Heart left ventricle (tissue), 13 donors: ENCODE data around the gene PRKN.

Experiments used
- CTCF ChIP-seq, 12 donors: fragments of 200-600 bp; sonication (generic) in 4 of 12; IDR thresholded peaks; one replicate each; pipeline versions ENCODE4 v1.5.0 to v1.8.0; 2018 to 2022; ENCODE audit warnings: antibody characterized with exemption in 12 of 12, mild to moderate bottlenecking in 5 of 12
- POLR2A ChIP-seq, 2 donors: fragments of 450-650 bp; IDR thresholded peaks; one replicate each; pipeline ENCODE4 v1.6.1; 2017; ENCODE audit warnings: antibody characterized with exemption in 2 of 2, mild to moderate bottlenecking in 2 of 2, moderate library complexity in 2 of 2
- donor health status: ischemic (EF 13 %, LVEDD 7.1; RV severe dilation, severe dysfunction).
- donor health status: DM: no; HTN: yes; CAD: no.
- donor health status: DM: no; HTN: no; CAD: no.
- donor health status: ischemic (EF 25% LVEDD 6.9; RV normal size, moderate dysfunction).
- donor health status: ischemic (EF 25% LVEDD 5.7; RV mildly dilated, moderate dysfunction).
- donor health status: ischemic (EF 35%, LVEDD 5.7; RV mildly dilated, moderate dysfunction).
- donor health status: nonischemic (EF 11% LVEDD 7.7; RV severe dilation, severe dysfunction).
- donor health status: DM: yes; HTN: yes; CAD: no.
- donor health status: PGD.
- donor health status: ischemic (EF 29% LVEDD 5.4; RV normal size, mild dysfunction).
- donor health status: nonischemic (EF 23%, LVEDD 6.1; RV moderate dilation, normal function).

- TF ChIP-seq CTCF (IDR thresholded peaks at IDR 0.05) (no peak), POLR2A (IDR thresholded peaks at IDR 0.05) (no peak)
These were observed 391.2 kb downstream of the PRKN start for GRCh38 chr6:162336359-162336758.
